WERI-Rb-1 (cell line): ENCODE measurements around the gene HBA1.
"Not testable (repeated sequence)": the region's sequence is repeated elsewhere in the genome, so short reads cannot be mapped to it uniquely, and the experiment has no call there.

Experiments used
- DNase-seq: peaks from one replicate; pipeline ENCODE4 v3.0.0-alpha.2; 2020
- H3K27ac ChIP-seq: fragments of 250-450 bp; sonication (Bioruptor Pico); 2 replicates; pipeline ENCODE4 v1.5.1; 2020; ENCODE audit warnings: mild to moderate bottlenecking, moderate library complexity
- H3K27me3 ChIP-seq: fragments of 250-450 bp; sonication (Bioruptor Pico); 2 replicates; pipeline ENCODE4 v1.5.1; 2021; ENCODE audit warnings: mild to moderate bottlenecking, low read depth, moderate library complexity; ENCODE audit not compliant: insufficient read depth, severe bottlenecking
- H3K36me3 ChIP-seq: fragments of 250-450 bp; sonication (Bioruptor Pico); 2 replicates; pipeline ENCODE4 v1.5.1; 2020; ENCODE audit warnings: mild to moderate bottlenecking, moderate library complexity
- H3K4me3 ChIP-seq: 2 replicates; pipeline ENCODE4 v1.5.1; 2011; ENCODE audit warnings: low read depth, mild to moderate bottlenecking, control low read depth, low read length
- H3K9me3 ChIP-seq: fragments of 250-450 bp; sonication (Bioruptor Pico); 2 replicates; pipeline ENCODE4 v1.5.1; 2021; ENCODE audit warnings: mild to moderate bottlenecking, moderate library complexity; ENCODE audit not compliant: severe bottlenecking
- CTCF ChIP-seq: IDR thresholded peaks from 2 replicates; pipeline ENCODE4 v1.5.1; 2011; ENCODE audit warnings: low read depth, mild to moderate bottlenecking, control low read depth, inconsistent platforms, low read length

The HBA1 gene

GRCh38 chr16:176477-177382, at the start of gene HBA1:
Gene HBA1 (plus strand): TSS chr16:176680. CDS start chr16:176717, 37 bp downstream.
- Histone ChIP-seq H3K4me3 (peak within 1 kb of the TSS; percentile 33), H3K27me3 (peaks cover 19% of the 10 kb centered on the region)
- H3K27ac ChIP-seq, DNase-seq, H3K36me3 ChIP-seq, H3K9me3 ChIP-seq: not testable (repeated sequence)

- TF ChIP-seq CTCF: no peak
- Histone ChIP-seq H3K36me3 (peaks cover 2% of the 10 kb centered on the region; the same call in 1 of the 2 replicates), H3K4me3 (no peak overlapping the region), H3K27me3 (no peaks in the 10 kb centered on the region), H3K9me3 (no peaks in the 10 kb centered on the region), H3K27ac (peak overlapping the region; percentile 70; the same call in 1 of the 2 replicates)
- peak; percentile 42 for DNase-seq
These were observed 47.4 kb upstream of the HBA1 start for GRCh38 chr16:129075-129474.

GRCh38 chr16:130533-131173, 45.8 kb upstream of the HBA1 start:
- DNase-seq: no peak

GRCh38 chr16:132120-132519, 44.4 kb upstream of the HBA1 start:
- Histone ChIP-seq H3K4me3 (no peak overlapping the region), H3K36me3 (peaks cover 5% of the 10 kb centered on the region), H3K27me3 (no peaks in the 10 kb centered on the region), H3K9me3 (no peaks in the 10 kb centered on the region), H3K27ac (no peak overlapping the region)
- no peak for DNase-seq
- no peak for TF ChIP-seq CTCF

More at GRCh38 chr16:130533-131173, 45.8 kb upstream of the HBA1 start:
- Histone ChIP-seq H3K36me3 (peaks cover 2% of the 10 kb centered on the region; the same call in 1 of the 2 replicates), H3K27ac (no peak overlapping the region), H3K27me3 (no peaks in the 10 kb centered on the region), H3K4me3 (no peak overlapping the region), H3K9me3 (no peaks in the 10 kb centered on the region)
- no peak for TF ChIP-seq CTCF

GRCh38 chr16:133716-134115, 42.8 kb upstream of the HBA1 start:
- Histone ChIP-seq H3K9me3 (no peaks in the 10 kb centered on the region), H3K27ac (no peak overlapping the region), H3K36me3 (peaks cover 5% of the 10 kb centered on the region), H3K27me3 (no peaks in the 10 kb centered on the region), H3K4me3 (no peak overlapping the region)
- DNase-seq: no peak
- no peak for TF ChIP-seq CTCF

GRCh38 chr16:138049-138417, 38.4 kb upstream of the HBA1 start:
- Histone ChIP-seq H3K36me3 (peaks cover 3% of the 10 kb centered on the region), H3K9me3 (no peaks in the 10 kb centered on the region), H3K4me3 (peak overlapping the region; percentile 77), H3K27ac (peak overlapping the region; percentile 83), H3K27me3 (no peaks in the 10 kb centered on the region)
- TF ChIP-seq CTCF: no peak
- peak; percentile 34 for DNase-seq
